ENCODE measurements around the gene HSD17B14.

DNA sequence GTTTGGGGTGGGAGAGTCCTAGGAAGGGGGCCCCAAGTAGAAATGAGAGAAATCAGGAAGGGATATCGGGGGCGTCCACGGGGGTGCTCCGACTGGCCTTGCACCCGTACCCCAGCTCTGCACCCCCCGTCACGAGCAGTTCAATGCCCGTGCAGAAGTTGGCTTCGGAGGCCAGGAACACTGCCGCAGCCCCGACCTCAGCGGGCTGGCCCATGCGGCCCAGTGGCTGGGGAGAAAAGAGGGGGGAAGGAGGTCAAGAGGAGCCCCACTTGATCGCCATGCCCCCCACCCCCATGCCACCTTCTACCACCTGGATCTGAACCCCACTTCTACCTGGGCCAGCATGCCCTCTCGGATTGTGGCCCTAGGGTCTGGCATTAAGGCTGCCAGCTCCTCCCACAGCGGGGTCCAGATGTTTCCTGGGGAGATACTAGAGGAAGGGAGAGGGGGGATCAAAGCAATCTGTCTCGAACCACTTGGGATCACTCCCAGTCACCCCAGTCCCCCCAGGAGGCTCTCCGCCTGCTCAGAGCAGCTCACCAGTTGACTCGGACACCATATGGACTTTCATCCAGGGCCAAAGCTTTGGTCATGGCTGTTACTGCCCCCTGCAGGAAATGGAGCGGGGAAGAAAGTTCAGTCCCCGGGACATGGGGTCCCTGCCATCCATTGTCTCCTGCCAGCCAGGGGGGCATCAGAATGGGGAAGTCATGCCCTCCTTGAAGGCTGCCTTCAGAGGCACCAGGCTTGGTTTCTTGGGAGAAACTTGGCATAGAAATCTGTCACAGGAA, 23.0 kb downstream of the HSD17B14 start:
- TF ChIP-seq EZH2phosphoT487 (IDR thresholded peaks at IDR 0.05; ENCODE audit: low read depth), result no peak
- TF ChIP-seq, protein P1, sequence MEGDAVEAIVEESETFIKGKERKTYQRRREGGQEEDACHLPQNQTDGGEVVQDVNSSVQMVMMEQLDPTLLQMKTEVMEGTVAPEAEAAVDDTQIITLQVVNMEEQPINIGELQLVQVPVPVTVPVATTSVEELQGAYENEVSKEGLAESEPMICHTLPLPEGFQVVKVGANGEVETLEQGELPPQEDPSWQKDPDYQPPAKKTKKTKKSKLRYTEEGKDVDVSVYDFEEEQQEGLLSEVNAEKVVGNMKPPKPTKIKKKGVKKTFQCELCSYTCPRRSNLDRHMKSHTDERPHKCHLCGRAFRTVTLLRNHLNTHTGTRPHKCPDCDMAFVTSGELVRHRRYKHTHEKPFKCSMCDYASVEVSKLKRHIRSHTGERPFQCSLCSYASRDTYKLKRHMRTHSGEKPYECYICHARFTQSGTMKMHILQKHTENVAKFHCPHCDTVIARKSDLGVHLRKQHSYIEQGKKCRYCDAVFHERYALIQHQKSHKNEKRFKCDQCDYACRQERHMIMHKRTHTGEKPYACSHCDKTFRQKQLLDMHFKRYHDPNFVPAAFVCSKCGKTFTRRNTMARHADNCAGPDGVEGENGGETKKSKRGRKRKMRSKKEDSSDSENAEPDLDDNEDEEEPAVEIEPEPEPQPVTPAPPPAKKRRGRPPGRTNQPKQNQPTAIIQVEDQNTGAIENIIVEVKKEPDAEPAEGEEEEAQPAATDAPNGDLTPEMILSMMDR (IDR thresholded peaks at IDR 0.05; ENCODE audit: low read depth, low read length), result peak; percentile 36

All from OCI-LY3 (cell line).